ENCODE measurements around the gene VPS41. TPM values are rescaled to one million over a fixed set of nuclear protein-coding genes. Genes with fewer than 3 reads are reported as not detected.
"Not testable (repeated sequence)": the region's sequence is repeated elsewhere in the genome, so short reads cannot be mapped to it uniquely, and the experiment has no call there.

The VPS41 gene
- total RNA-seq, 1 donor from 2014 or later: 95.5 TPM

DNA sequence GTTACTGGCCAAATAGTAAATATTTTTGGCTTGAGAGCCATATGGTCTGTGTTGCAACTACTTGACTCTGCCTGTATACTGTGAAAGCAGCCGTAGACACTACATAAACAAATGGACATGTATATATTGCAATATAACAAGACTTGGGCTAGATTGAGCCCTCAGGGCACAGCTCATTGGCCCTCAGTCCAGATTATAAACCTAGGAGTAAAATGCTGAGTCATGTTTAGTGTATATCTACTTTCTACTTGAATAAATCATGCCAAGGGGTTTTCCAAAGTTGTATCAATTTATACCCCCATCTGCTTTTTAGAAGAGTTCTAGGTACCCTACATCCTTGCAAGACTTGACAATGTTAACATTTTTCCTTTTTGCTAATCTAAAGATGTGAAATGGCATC lies 41.3 kb upstream of the VPS41 start:
- Mint-ChIP-seq H3K4me3 (no peak overlapping the region), H3K27me3 (no peaks in the 10 kb centered on the region), H3K36me3 (no peaks in the 10 kb centered on the region), H3K4me1 (ENCODE audit: unreplicated experiment) (no peaks in the 10 kb centered on the region), H3K9me3 (peaks cover 6% of the 10 kb centered on the region), H3K27ac (no peak overlapping the region)
- no peak for DNase-seq (ENCODE audit: extremely low spot score, unreplicated experiment)
- TF ChIP-seq, protein P1, sequence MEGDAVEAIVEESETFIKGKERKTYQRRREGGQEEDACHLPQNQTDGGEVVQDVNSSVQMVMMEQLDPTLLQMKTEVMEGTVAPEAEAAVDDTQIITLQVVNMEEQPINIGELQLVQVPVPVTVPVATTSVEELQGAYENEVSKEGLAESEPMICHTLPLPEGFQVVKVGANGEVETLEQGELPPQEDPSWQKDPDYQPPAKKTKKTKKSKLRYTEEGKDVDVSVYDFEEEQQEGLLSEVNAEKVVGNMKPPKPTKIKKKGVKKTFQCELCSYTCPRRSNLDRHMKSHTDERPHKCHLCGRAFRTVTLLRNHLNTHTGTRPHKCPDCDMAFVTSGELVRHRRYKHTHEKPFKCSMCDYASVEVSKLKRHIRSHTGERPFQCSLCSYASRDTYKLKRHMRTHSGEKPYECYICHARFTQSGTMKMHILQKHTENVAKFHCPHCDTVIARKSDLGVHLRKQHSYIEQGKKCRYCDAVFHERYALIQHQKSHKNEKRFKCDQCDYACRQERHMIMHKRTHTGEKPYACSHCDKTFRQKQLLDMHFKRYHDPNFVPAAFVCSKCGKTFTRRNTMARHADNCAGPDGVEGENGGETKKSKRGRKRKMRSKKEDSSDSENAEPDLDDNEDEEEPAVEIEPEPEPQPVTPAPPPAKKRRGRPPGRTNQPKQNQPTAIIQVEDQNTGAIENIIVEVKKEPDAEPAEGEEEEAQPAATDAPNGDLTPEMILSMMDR (conservative IDR thresholded peaks at IDR 0.05): no peak

DNA sequence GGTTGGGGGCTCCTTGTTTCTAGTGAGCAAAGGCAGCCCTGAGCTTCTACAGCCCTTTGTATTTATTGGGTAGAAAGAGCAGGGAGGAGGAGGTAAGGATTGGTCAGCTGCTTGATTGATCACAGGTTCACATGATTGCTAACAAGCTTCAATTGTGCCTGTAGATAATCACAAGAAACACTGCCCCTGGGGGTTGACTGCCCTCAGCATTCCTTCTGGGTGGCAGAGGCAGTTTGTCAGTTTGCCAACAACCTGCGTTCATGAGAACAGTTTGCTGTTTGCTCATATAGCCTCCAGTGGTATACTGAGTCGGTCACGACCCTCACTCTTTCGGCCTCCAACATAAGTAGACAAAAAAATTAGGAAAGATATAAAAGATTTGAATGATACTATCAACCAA lies 38.5 kb upstream of the VPS41 start:
- not testable (repeated sequence) for DNase-seq (ENCODE audit: extremely low spot score, unreplicated experiment); H3K36me3 Mint-ChIP-seq; H3K4me1 Mint-ChIP-seq (ENCODE audit: unreplicated experiment); H3K27me3 Mint-ChIP-seq; H3K4me3 Mint-ChIP-seq; H3K27ac Mint-ChIP-seq; H3K9me3 Mint-ChIP-seq

GRCh38 chr7:38942431-38943051 lies 33.5 kb upstream of the VPS41 start:
- TF ChIP-seq, protein P1 (conservative IDR thresholded peaks at IDR 0.05): no peak
- H3K4me3 Mint-ChIP-seq: no peak overlapping the region
- no peaks in the 10 kb centered on the region for H3K27me3 Mint-ChIP-seq
- H3K9me3 Mint-ChIP-seq: peaks cover 6% of the 10 kb centered on the region
- no peaks in the 10 kb centered on the region for H3K4me1 Mint-ChIP-seq (ENCODE audit: unreplicated experiment)
- H3K27ac Mint-ChIP-seq: no peak overlapping the region
- H3K36me3 Mint-ChIP-seq: no peaks in the 10 kb centered on the region
- no peak for DNase-seq (ENCODE audit: extremely low spot score, unreplicated experiment)

GRCh38 chr7:38940774-38941173 lies 31.8 kb upstream of the VPS41 start:
- no peak for DNase-seq (ENCODE audit: extremely low spot score, unreplicated experiment)
- Mint-ChIP-seq H3K4me3 (no peak overlapping the region), H3K9me3 (no peaks in the 10 kb centered on the region), H3K36me3 (no peaks in the 10 kb centered on the region), H3K27ac (no peak overlapping the region), H3K27me3 (no peaks in the 10 kb centered on the region), H3K4me1 (ENCODE audit: unreplicated experiment) (no peaks in the 10 kb centered on the region)
- TF ChIP-seq, protein P1 (conservative IDR thresholded peaks at IDR 0.05): no peak

- TF ChIP-seq, protein P1 (conservative IDR thresholded peaks at IDR 0.05): no peak
- no peaks in the 10 kb centered on the region for H3K36me3 Mint-ChIP-seq
Measured at GRCh38 chr7:38938589-38938988, 29.6 kb upstream of the VPS41 start.

GRCh38 chr7:38938001-38938485 lies 29.1 kb upstream of the VPS41 start:
- Mint-ChIP-seq H3K9me3 (no peaks in the 10 kb centered on the region), H3K27me3 (no peaks in the 10 kb centered on the region), H3K4me3 (no peak overlapping the region), H3K36me3 (no peaks in the 10 kb centered on the region), H3K4me1 (ENCODE audit: unreplicated experiment) (no peaks in the 10 kb centered on the region), H3K27ac (no peak overlapping the region)
- TF ChIP-seq, protein P1 (conservative IDR thresholded peaks at IDR 0.05): no peak
- DNase-seq (ENCODE audit: extremely low spot score, unreplicated experiment): no peak

More at GRCh38 chr7:38938589-38938988, 29.6 kb upstream of the VPS41 start:
- Mint-ChIP-seq H3K27ac (no peak overlapping the region), H3K27me3 (no peaks in the 10 kb centered on the region), H3K4me1 (ENCODE audit: unreplicated experiment) (no peaks in the 10 kb centered on the region), H3K4me3 (no peak overlapping the region), H3K9me3 (no peaks in the 10 kb centered on the region)
- DNase-seq (ENCODE audit: extremely low spot score, unreplicated experiment): no peak

Data from type B pancreatic cell (in vitro differentiated cells).